ENCODE measurements around the gene CALML3.
"Not testable (repeated sequence)": the region's sequence is repeated elsewhere in the genome, so short reads cannot be mapped to it uniquely, and the experiment has no call there.

The CALML3 gene

DNA sequence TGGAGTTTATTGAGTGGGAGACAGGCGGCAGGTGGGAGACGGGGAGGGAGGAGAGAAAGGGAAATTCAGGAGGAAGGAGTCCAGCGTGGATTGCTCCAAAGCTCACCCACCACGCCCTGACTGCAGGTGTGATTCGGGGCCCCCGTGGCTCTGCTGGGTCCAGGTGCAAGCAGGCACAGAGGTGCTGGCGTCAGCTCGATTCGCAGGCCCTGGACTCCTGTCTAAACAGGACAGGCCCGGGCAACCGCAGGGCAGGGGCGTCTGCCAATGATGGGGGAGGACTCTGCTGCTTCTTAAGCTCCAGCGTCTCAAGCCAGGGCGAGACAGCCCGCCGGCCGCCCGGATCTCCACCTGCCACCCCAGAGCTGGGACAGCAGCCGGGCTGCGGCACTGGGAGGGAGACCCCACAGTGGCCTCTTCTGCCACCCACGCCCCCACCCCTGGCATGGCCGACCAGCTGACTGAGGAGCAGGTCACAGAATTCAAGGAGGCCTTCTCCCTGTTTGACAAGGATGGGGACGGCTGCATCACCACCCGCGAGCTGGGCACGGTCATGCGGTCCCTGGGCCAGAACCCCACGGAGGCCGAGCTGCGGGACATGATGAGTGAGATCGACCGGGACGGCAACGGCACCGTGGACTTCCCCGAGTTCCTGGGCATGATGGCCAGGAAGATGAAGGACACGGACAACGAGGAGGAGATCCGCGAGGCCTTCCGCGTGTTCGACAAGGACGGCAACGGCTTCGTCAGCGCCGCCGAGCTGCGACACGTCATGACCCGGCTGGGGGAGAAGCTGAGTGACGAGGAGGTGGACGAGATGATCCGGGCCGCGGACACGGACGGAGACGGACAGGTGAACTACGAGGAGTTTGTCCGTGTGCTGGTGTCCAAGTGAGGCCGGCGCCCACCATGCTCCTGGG is at the start of gene CALML3:
CALML3 (plus strand) TSS at position 321 of the 920 bp plus-strand sequence; CDS start at position 446, 125 bp downstream.
- DNase-seq: peak; percentile 15

DNA sequence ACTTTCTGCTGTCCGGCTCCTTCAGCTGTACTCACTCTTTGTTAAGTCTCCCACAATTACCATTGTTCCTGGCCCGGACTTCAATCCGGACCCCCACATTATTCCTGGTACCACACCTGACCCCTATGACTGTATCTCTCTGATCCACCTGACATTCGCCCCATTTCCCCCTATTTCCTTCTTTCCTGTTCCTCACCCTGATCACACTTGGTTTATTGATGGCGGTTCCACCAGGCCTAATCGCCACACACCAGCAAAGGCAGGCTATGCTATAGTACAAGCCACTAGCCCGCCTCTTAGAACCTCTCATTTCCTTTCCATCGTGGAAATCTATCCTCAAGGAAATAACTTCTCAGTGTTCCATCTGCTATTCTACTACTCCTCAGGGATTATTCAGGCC is 49.7 kb upstream of the CALML3 start:
- DNase-seq: not testable (repeated sequence)

- not testable (repeated sequence) for DNase-seq
These were observed 48.6 kb upstream of the CALML3 start for GRCh38 chr10:5475974-5476807.

DNA sequence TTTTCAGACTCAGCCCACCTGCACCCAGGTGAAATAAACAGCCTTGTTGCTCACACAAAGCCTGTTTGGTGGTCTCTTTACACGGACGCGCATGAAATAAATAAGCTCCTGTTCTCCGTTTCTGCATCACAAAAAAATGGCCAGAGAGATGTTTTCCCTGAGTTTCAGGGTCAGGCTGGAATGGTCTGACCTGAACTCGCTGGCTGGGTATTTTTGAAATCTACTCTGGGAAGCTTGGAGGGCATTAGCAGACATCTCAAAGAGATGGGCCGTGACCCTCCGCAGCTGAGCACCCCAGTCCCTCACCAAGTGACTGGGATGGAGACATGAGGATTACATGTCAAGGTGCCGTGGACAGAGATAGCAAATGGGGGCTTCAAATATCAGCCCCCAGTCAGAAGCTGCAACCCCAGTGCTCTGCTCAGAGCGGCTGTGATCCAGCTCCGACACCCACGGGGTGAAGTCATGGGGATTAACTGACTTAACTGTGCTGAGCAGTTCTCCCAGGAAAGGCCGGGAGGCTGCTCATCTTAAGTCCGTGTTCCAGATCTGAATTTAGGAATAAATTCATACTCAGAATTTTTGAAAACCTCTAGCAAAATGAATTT is 47.7 kb upstream of the CALML3 start:
- DNase-seq: no peak

GRCh38 chr10:5477948-5478693 is 46.6 kb upstream of the CALML3 start:
- no peak for DNase-seq

DNA sequence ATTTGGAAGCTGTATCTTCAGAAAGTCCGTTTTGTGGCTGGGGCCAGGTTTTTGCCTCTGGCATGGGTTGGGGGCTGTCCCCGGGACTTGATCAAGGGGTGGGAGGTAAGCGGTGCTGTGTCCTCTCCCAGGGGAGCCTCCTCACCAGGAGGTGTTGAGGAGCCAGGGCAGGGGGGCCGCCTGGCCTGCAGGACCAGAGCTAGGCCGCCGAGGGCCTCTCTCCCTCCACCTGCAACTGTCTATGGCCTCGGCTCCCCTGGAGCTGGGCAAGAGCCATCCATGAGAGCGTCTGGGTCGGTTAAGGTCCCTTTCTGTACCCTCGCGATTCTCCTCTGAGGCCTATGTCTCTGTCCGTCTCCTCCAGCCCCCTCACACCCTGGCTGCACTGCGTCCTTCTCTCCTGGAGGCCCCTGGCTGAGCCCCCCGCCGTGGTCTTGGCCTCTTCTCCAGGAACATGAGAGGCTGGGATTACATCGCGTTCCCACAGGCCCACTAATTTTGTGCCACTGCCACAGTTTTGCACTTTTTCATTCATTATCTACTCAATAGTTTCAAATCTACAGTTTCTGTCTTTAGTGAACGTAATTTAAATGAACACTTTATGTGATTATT is 46.0 kb upstream of the CALML3 start:
- no peak for DNase-seq

DNA sequence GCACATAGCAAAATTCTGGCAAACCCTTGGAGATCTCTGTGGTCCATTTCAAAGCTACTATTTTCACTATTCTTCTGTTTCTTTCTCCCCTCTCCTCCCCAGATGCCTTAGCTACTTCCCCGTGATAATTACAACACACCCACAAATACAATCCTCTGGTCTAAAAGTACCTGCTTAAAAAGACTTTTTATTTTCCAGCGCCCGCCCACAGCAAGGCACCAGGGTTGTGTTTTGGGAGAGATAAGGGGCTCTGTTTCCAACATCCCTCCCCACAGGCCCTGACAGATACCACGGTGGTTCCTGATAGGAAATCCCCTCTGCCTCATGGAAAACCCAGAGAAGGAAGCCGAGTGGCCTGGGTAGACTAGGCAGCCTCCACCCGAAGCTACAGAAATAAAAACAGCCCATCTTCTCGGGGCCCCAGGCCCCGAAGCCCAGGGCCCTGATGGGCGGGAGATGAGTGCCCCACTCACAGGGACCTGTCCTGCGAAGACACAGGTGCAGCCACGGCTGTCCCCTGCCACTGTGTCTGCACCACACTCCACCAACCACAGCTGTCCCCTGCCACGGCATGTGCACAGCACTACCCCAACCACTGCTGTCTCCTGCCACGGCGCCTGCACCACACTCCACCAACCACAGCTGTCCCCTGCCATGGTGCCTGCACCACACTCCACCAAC is 45.1 kb upstream of the CALML3 start:
- no peak for DNase-seq

DNA sequence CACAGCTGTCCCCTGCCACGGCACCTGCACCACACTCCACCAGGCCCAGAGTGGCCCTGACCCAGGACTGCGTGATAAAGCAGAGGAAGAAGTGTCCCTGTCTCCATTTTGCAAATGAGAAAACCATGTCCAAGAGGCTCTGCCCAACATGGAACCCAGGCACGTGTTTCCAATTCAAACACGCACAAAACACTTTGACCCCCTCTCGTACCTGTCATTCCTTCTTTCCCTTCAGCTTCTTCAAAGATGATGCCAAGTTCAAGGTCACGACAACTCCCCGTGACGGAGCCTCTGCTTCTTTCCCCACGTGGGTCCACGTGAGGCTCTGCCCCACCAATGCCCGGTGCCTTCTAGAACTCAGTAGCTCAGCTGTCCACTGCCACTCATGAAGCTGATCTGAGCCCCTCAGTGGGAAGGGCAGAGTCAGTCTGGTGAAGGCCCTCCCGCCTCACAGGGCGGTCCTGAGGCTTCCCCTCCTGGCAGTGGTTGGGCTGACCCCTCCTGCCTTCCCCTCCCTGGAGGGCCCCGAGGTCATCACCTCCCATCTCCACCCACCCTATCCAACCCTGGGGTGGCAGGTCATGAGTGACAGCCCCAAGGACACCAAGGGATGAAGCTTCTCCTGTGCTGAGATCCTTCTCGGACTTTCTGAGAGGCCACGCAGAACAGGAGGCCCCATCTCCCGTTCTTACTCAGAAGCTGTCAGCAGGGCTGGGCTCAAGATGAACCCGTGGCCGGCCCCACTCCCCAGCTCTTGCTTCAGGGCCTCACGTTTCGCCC is 44.4 kb upstream of the CALML3 start:
- no peak for DNase-seq

GRCh38 chr10:5481121-5481520 is 43.6 kb upstream of the CALML3 start:
- no peak for DNase-seq

- no peak for DNase-seq
These were observed 42.7 kb upstream of the CALML3 start for GRCh38 chr10:5482016-5482415.

- no peak for DNase-seq
These were observed 40.6 kb upstream of the CALML3 start for GRCh38 chr10:5484205-5484604.

GRCh38 chr10:5485290-5485689 is 39.5 kb upstream of the CALML3 start:
- DNase-seq: no peak

- DNase-seq: no peak
These were observed 38.6 kb upstream of the CALML3 start for GRCh38 chr10:5485948-5486852.

GRCh38 chr10:5486853-5487235 is 37.9 kb upstream of the CALML3 start:
- no peak for DNase-seq

DNA sequence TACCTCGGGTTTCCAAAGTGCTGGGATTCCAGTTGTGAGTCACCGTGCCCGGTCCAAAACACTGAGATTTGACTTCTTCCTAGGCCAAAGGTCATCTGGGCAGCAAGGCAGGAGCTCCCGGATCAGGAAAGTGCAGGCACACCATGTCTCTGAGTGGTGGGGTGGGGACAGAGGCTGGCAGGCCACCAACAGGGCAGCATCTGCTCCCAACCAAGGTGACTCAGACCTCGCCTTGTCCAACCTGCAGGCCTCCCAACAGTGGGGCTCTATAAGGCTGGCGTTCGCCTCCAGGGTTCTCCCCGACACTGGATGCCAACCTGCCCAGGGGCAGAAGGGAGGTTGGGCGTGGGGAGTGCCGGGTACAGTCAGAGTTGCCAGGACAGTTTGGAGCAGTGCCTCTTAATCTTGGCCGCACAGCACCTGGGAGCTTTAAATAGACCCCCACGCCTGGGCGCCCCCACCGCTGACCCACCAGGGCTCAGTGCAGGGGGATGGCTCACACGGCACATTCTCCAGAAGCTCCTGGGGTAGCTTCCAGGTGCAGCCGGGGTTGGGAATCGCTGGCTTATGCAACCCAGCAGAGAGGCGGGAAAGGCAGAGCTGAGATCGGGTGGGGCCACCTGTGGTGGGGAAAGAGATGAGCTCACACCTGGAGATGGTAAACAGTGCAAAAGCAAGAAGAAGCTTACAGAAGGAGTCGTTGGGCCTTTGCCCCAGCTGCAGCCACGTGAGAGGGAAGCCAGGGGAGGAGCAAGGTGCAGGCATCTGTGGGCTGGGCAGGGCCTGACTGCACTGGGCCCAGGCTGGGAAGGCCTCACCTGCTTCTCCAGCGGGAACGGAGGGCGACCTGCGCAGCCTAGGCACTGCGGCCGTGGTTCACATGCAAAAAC is 36.2 kb upstream of the CALML3 start:
- DNase-seq: peak; percentile 6

- DNase-seq: no peak
These were observed 34.7 kb upstream of the CALML3 start for GRCh38 chr10:5490032-5490431.

GRCh38 chr10:5490698-5491464 is 33.9 kb upstream of the CALML3 start:
- DNase-seq: no peak

- no peak for DNase-seq
These were observed 33.3 kb upstream of the CALML3 start for GRCh38 chr10:5491477-5491876.

All from COR-L47 (cell line).